Measurements from ENCODE around the gene TK1. TPM values are rescaled to one million over a fixed set of nuclear protein-coding genes. Genes with fewer than 3 reads are reported as not detected.

TK1 gene
- total and polyA plus RNA-seq, 4 donors, result 7.9 to 14.9 (median 10.3) TPM

GRCh38 chr17:78185981-78186691 is 716 bp downstream of the TK1 start:
- peaks cover 0 to 2% (median 0%) of the 10 kb centered on the region in 4 donors for H3K36me3 ChIP-seq (ENCODE audit: control insufficient read depth in 4 of 4, insufficient read depth in 4 of 4, low read length in 4 of 4)
- WGBS, 2 donors, result 52 to 54% methylated on average over 9 to 10 of the region's 10 CpGs
- no peak for TF ChIP-seq CTCF (IDR thresholded peaks at IDR 0.05; ENCODE audit: control extremely low read depth, extremely low read depth)
- no peaks in the 10 kb centered on the region for H3K27me3 ChIP-seq (ENCODE audit: control insufficient read depth in 3 of 3, insufficient read depth in 3 of 3, low read length in 2 of 3)
- H3K27ac ChIP-seq (ENCODE audit: low read depth in 1 of 2, low read length in 1 of 2), result peak overlapping the region in 1 of 2 donors; percentile 18
- H3K4me1 ChIP-seq (ENCODE audit: control insufficient read depth in 5 of 5, insufficient read depth in 5 of 5, low read length in 5 of 5), result peaks cover 0 to 34% (median 6%) of the 10 kb centered on the region in 5 donors
- no peaks in the 10 kb centered on the region for H3K9me3 ChIP-seq (ENCODE audit: control insufficient read depth in 4 of 4, insufficient read depth in 3 of 4, low read length in 3 of 4)
- ATAC-seq (ENCODE audit: insufficient read depth, low FRiP score) (no peak), DNase-seq (peak; percentile 37 to 65 (median 40))
- H3K9ac ChIP-seq (ENCODE audit: insufficient read depth in 1 of 2, low read length in 2 of 2), result no peak overlapping the region
- no peak overlapping the region for H3K4me3 ChIP-seq

DNA sequence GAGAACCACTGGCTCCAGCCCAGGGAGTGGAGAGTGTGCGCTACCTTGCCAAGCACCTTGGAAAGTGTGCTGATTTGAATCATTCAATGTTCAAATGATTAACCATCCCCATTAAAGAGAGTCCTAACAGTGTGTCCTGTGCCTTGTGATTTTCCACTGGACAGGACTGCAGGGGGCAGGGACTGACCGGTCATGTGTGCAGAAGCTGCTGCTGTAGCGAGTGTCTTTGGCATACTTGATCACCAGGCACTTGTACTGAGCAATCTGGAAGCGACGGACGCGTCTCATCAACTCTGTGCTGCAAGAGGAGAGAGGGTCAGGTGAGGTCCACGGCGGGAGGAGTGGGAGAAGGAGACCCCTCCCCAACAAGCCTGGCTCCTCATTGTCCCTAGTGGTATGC is 2.0 kb downstream of the TK1 start:
- Histone ChIP-seq H3K36me3 (ENCODE audit: control insufficient read depth in 4 of 4, insufficient read depth in 4 of 4, low read length in 4 of 4) (no peaks in the 10 kb centered on the region), H3K4me1 (ENCODE audit: control insufficient read depth in 5 of 5, insufficient read depth in 5 of 5, low read length in 5 of 5) (peaks cover 0 to 42% (median 6%) of the 10 kb centered on the region in 5 donors), H3K27me3 (ENCODE audit: control insufficient read depth in 3 of 3, insufficient read depth in 3 of 3, low read length in 2 of 3) (no peaks in the 10 kb centered on the region), H3K27ac (ENCODE audit: low read depth in 1 of 2, low read length in 1 of 2) (peak overlapping the region in 1 of 2 donors; percentile 7), H3K4me3 (no peak overlapping the region), H3K9ac (ENCODE audit: insufficient read depth in 1 of 2, low read length in 2 of 2) (no peak overlapping the region), H3K9me3 (ENCODE audit: control insufficient read depth in 4 of 4, insufficient read depth in 3 of 4, low read length in 3 of 4) (no peaks in the 10 kb centered on the region)
- DNase-seq (no peak), ATAC-seq (ENCODE audit: insufficient read depth, low FRiP score) (no peak)
- 64 to 76% methylated on average over 9 of the region's 9 CpGs for WGBS, 2 donors
- no peak for TF ChIP-seq CTCF (IDR thresholded peaks at IDR 0.05; ENCODE audit: control extremely low read depth, extremely low read depth)

GRCh38 chr17:78184351-78184750 is 2.5 kb downstream of the TK1 start:
- H3K27ac ChIP-seq (ENCODE audit: low read depth in 1 of 2, low read length in 1 of 2), result peak overlapping the region in 1 of 2 donors; percentile 7
- no peak overlapping the region for H3K4me3 ChIP-seq
- no peaks in the 10 kb centered on the region for H3K36me3 ChIP-seq (ENCODE audit: control insufficient read depth in 4 of 4, insufficient read depth in 4 of 4, low read length in 4 of 4)
- ATAC-seq (ENCODE audit: insufficient read depth, low FRiP score) (no peak), DNase-seq (peak in 1 of 3 donors; percentile 37)
- no peaks in the 10 kb centered on the region for H3K27me3 ChIP-seq (ENCODE audit: control insufficient read depth in 3 of 3, insufficient read depth in 3 of 3, low read length in 2 of 3)
- no peaks in the 10 kb centered on the region for H3K9me3 ChIP-seq (ENCODE audit: control insufficient read depth in 4 of 4, insufficient read depth in 3 of 4, low read length in 3 of 4)
- H3K9ac ChIP-seq (ENCODE audit: insufficient read depth in 1 of 2, low read length in 2 of 2), result no peak overlapping the region
- TF ChIP-seq CTCF (IDR thresholded peaks at IDR 0.05; ENCODE audit: control extremely low read depth, extremely low read depth), result no peak
- 65 to 78% methylated on average over 10 of the region's 10 CpGs for WGBS, 2 donors
- H3K4me1 ChIP-seq (ENCODE audit: control insufficient read depth in 5 of 5, insufficient read depth in 5 of 5, low read length in 5 of 5), result peaks cover 0 to 45% (median 6%) of the 10 kb centered on the region in 5 donors
